SK-N-SH treated with all-trans-retinoic acid at 6 μM for 48 hours (cell line): ENCODE measurements around the gene NAP1L4.

Experiments used
- GLIS3 ChIP-seq: fragments of 250-450 bp; sonication (Bioruptor Pico); IDR thresholded peaks from 2 replicates; pipeline ENCODE4 v1.5.0; 2020; ENCODE audit warnings: mild to moderate bottlenecking, moderate library complexity
- ISL1 ChIP-seq: fragments of 250-450 bp; sonication (Bioruptor Pico); IDR thresholded peaks from 2 replicates; pipeline ENCODE4 v2.1.2; 2022; ENCODE audit warnings: mild to moderate bottlenecking, moderate library complexity
- RARB ChIP-seq: fragments of 250-450 bp; sonication (Bioruptor Pico); IDR thresholded peaks from 2 replicates; pipeline ENCODE4 v1.8.0; 2021; ENCODE audit warnings: mild to moderate bottlenecking, moderate library complexity
- ZC3H10 ChIP-seq: fragments of 250-450 bp; sonication (Bioruptor Pico); IDR thresholded peaks from 2 replicates; pipeline ENCODE4 v1.5.1; 2021; ENCODE audit warnings: mild to moderate bottlenecking, moderate library complexity
- ZFP30 ChIP-seq: fragments of 450-650 bp; formaldehyde crosslinking; IDR thresholded peaks from 2 replicates; pipeline ENCODE4 v1.5.0; 2022; ENCODE audit warnings: mild to moderate bottlenecking, moderate library complexity
- ZNF565 ChIP-seq: fragments of 450-650 bp; formaldehyde crosslinking; conservative IDR thresholded peaks from 2 replicates; pipeline ENCODE4 v1.5.0; 2020; ENCODE audit warnings: low read depth, mild to moderate bottlenecking, moderate library complexity

DNA sequence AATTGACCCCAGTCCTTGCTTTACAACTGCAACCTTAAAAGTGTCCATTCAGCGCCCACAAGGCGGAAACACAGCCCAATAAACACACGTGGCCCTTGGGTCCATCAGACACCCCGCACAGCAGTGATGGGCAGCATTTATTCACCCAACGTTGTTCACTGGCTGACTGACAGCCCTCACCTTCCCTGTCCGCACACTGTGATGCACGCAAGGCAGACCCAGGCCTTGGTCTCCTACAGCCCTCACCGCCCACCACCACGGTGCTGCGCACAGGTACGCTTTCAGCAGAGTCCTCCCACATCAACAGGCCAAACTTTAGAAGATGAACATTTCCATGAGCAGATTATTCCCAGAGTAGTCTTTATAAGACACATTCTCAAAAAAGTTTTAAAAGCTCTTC, 42.2 kb downstream of the NAP1L4 start:
- TF ChIP-seq GLIS3 (CRISPR knock-in tag) (no peak), ZC3H10 (CRISPR knock-in tag) (no peak), ZNF565 (CRISPR knock-in tag) (no peak), ISL1 (CRISPR knock-in tag) (no peak), ZFP30 (CRISPR knock-in tag) (no peak), RARB (CRISPR knock-in tag) (no peak)
